ENCODE data around the gene CSAG3.
"Not testable (repeated sequence)": the region's sequence is repeated elsewhere in the genome, so short reads cannot be mapped to it uniquely, and the experiment has no call there.

GRCh38 chrX:152754871-152755270, 4.1 kb upstream of the CSAG3 start:
- TF ChIP-seq CTCF (IDR thresholded peaks at IDR 0.05); IRF3 (IDR thresholded peaks at IDR 0.05; ENCODE audit: low read depth, low read length); RAD21 (IDR thresholded peaks at IDR 0.05; ENCODE audit: low read length); FOXJ3 (CRISPR knock-in tag; IDR thresholded peaks at IDR 0.05); EP300 (IDR thresholded peaks at IDR 0.05; ENCODE audit: borderline replicate concordance in 1 of 2, low read depth in 1 of 2, low read length in 1 of 2): not testable (repeated sequence)
